Posterior vena cava (tissue), 2 donors: ENCODE measurements around the gene GNPNAT1. TPM values are rescaled to one million over a fixed set of nuclear protein-coding genes. Genes with fewer than 3 reads are reported as not detected.
"Not testable (repeated sequence)": the region's sequence is repeated elsewhere in the genome, so short reads cannot be mapped to it uniquely, and the experiment has no call there.

Experiments used
- DNase-seq: peaks from one replicate; pipeline ENCODE4 v3.0.0-alpha.2; 2020; ENCODE audit warnings: low spot score
- intact Hi-C, 2 donors: fragments of 100-400 bp; cut with DNase I; formaldehyde crosslinking; loops; one replicate each; pipeline versions ENCODE4 v1.14.1 to v1.14.2; 2022 to 2023
- total RNA-seq, 2 donors: library from RNA; stranded (reverse); fragmentation: NEBNext Ultra II Directional; extraction: Animal tissue kit (Norgen Biotek cat#: 25700); gene quantifications; one replicate each; pipeline ENCODE4 v1.2.1, GENCODE V29; 2021
- donor health status: DM: yes; HTN: yes; CAD: no.
- donor health status: DM: yes; HTN: yes; CAD: no.

The GNPNAT1 gene
- total RNA-seq, 2 donors from 2014 or later = 18.3 to 34.4 TPM

GRCh38 chr14:52793061-52793460, 1.7 kb upstream of the GNPNAT1 start:
- DNase-seq = no peak
- intact Hi-C loops = no loop called here

DNA sequence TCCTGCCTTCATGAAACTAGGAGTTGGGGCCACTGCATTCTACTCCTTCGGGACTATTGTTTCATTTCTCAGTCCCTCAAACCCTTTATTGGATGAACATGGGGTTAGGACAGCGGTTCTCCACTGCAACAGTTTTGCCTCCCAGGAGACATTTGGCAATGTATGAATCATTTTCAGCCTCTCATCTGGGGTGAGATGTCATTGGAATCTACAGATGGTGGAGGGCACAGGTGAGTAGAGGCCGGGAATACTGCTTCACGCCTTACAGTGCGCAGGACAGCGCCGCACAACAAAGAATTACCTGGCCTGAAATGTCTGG, 649 bp upstream of the GNPNAT1 start:
- DNase-seq = no peak
- intact Hi-C loops = no loop called here

DNA sequence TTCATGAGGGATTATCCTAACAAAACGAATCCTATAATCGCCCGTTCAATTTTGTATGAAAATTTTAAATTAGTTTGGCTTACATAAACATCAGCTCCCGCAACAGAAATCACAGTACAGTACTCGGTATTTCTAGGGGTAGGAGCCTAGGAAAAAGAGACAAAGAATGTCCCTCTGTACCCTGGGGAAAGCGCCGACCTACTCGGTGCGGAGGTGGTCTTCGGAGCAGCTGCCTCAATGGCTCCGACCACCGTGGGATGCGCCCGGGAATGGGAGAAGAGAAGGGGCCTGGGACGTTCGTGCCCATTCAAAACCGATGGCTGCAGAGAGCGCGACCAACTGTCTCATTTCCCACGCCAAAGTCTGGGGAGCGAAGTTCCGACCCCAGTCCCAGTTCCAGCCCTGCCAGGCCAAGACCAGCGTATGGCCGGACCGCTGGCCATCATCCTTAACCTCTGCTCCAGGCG, 618 bp downstream of the GNPNAT1 start:
- DNase-seq = no peak
- intact Hi-C loops = no loop called here

- intact Hi-C loops = no loop called here
Observed at GRCh38 chr14:52790011-52790755, 1.2 kb downstream of the GNPNAT1 start.

DNA sequence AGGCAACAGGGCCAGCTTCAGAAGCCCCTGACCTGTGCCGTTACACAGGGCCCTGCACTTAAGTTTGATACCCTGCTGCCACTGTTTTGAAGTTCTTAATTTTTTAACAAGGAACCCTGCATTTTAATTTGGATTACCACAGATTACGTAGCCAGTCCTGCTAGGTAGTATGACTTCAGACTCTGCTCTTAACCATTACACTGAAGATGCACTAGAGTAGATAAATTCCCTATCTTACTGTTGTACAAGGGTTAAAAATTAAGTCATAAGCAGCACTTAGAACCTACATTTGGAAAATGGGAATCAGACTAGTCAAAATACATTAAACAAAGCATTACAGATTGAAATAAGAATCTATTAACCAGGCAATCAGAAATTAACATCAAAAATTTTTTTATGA, 2.3 kb downstream of the GNPNAT1 start:
- no peak for DNase-seq
- intact Hi-C loops = loop anchor here in 1 of 2 donors (10.0 kb wide), 1 partner anchor 54 kb away; the partner anchor contains the start of gene STYX

More at GRCh38 chr14:52790011-52790755, 1.2 kb downstream of the GNPNAT1 start:
- DNase-seq = no peak

DNA sequence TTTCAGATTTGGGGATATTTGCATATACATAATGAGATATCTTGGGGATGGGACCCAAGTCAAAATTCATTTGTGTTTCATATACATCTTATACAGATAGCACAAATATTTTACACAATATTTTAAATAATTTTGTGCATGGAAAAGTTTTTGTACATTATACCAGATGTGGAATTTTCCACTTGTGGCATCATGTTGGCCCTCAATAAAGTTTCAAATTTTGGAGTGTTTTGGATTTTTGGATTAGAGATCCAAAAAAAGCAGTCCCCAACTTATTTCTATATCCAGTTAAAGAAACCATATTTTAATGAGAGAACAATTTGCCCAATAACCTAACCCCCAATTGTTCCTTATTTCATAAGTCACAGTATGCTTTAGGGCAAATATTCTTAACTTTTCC, 4.5 kb downstream of the GNPNAT1 start:
- no peak for DNase-seq
- intact Hi-C loops = loop anchor here in 1 of 2 donors (10.0 kb wide), 1 partner anchor 52 kb away; the partner anchor contains the start of gene STYX

GRCh38 chr14:52783206-52783605, 8.2 kb downstream of the GNPNAT1 start:
- no peak for DNase-seq
- intact Hi-C loops = loop anchor here in 1 of 2 donors (10.0 kb wide), 1 partner anchor 48 kb away; the partner anchor contains the start of gene STYX

GRCh38 chr14:52781629-52782028, 9.8 kb downstream of the GNPNAT1 start:
- no peak for DNase-seq
- intact Hi-C loops = loop anchor here in 1 of 2 donors (10.0 kb wide), 1 partner anchor 47 kb away; the partner anchor contains the start of gene STYX

- no peak for DNase-seq
- intact Hi-C loops = loop anchor here in 1 of 2 donors (10.0 kb wide), 1 partner anchor 46 kb away; the partner anchor contains the start of gene STYX
Observed at GRCh38 chr14:52780893-52781292, 10.5 kb downstream of the GNPNAT1 start.

DNA sequence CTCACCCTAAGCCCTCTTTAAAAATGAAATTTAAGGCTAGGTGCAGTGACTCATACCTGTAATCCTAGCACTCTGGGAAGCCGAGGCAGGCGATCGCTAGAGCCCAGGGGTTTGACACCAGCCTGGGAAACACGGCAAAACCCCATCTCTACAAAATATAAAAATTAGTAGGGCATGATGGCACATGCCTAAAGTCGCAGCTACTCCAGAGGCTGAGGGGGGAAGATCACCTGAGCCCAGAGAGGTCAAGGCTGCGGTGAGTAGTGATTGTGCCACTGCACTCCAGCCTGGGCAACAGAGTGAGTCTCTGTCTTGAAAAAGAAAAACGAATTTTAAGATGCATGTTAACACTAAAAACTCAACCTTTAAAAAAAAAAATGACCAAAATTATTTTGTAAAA, 12.7 kb downstream of the GNPNAT1 start:
- intact Hi-C loops = no loop called here
- DNase-seq = no peak

DNA sequence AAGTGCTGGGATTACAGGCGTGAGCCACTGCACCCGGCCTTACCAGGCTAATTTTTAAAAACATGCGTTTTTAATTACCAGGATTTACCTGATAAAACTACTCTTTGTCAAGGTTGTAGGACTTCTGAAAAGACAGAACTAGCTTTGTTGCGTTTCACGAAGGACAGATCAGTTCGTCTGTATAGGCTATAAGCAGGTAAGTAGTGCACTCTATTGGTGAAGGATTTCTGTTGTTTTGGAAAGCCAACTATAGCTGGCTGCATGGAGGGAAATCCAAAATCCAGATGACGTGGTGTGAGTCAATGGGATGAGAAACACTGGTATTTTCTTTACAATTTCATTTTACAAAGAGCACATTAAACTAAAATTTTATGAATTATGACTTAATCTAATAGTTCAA, 14.6 kb downstream of the GNPNAT1 start:
- intact Hi-C loops = no loop called here
- no peak for DNase-seq

GRCh38 chr14:52769887-52770286, 21.5 kb downstream of the GNPNAT1 start:
- no peak for DNase-seq
- intact Hi-C loops = no loop called here

- intact Hi-C loops = no loop called here
- DNase-seq = no peak
Observed at GRCh38 chr14:52767058-52767833, 24.2 kb downstream of the GNPNAT1 start.

- DNase-seq, intact Hi-C loops: not testable (repeated sequence)
Observed at GRCh38 chr14:52762923-52763322, 28.5 kb downstream of the GNPNAT1 start.

DNA sequence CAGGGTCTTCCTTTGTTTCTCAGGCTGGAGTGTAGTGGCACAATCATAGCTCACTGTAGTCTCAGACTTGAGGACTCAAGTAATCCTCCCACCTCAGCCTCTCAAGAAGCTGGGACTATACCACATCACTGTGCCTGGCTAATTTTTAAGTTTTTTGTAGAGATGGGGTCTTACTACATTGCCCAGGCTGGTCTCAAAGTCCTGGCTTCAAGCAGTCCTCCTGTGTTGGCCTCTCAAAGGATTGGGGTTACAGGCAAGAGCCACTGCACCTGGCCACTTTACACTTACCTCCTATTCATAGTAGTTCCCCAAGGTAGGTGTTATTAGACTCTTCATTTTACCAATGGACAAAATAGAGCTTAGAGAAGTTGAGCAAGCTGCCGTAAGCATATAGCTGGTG, 32.3 kb downstream of the GNPNAT1 start:
- DNase-seq = no peak
- intact Hi-C loops = no loop called here

- no peak for DNase-seq
- intact Hi-C loops = no loop called here
Observed at GRCh38 chr14:52755607-52756316, 35.6 kb downstream of the GNPNAT1 start.

DNA sequence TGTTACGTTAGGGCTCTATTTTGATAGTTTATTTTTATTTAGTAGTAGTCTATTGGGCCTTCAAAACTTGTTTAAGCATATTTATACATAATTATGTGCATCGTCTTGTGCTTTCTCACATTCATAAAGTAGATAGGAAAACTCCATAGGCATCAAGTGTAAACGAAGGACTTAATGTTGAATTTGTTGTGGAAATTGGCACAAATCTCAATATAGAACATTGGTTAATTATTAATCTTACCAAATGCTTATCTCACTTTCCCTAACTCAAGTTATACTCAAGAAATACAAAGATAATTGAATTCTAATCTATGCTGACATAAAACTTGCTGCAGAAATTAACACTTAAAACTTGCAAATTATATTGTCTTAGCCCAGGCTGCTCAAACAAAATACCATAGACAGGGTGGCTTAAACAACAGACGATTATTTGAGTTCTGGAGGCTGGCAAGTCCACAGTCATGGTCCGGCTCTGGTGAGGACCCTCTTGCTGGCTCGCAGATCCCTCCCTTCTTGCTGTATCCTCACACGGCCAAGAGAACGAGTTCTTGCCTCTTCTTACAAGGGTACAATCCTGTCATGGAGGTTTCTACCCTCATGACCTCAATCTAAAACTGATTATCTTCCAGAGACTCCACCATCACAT, 42.6 kb downstream of the GNPNAT1 start:
- no peak for DNase-seq
- intact Hi-C loops = no loop called here

DNA sequence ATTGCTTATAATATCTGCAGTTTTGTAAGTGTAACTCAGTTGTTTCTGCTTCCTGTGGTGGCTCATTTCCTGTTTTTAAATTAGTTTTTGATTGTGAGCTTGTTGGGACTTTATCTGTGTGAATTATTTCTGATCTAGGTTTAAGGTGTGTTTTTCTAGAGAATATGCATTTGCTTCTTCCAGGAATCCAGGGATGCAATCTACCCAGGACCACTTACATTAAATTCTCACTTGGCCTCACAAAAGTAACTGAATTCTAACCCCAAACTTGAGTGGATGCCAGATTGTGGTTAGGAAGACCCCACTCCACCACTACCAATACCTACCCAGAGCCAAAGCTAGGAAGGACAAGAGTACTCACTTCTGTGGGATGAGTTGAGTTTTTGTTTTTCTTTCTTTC, 49.5 kb downstream of the GNPNAT1 start:
- DNase-seq = no peak
- intact Hi-C loops = no loop called here

- DNase-seq = no peak
- intact Hi-C loops = no loop called here
Observed at GRCh38 chr14:52740751-52741150, 50.7 kb downstream of the GNPNAT1 start.
